Smooth muscle cell (in vitro differentiated cells): Measurements from ENCODE around the gene FOSL2. TPM values are rescaled to one million over a fixed set of nuclear protein-coding genes. Genes with fewer than 3 reads are reported as not detected.

ENCODE experiments used
- DNase-seq: peaks from one replicate; lab custom pipeline; 2025; ENCODE audit not compliant: unreplicated experiment; lab: John Stamatoyannopoulos, UW
- H2AFZ ChIP-seq: fragments of 200-600 bp; sonication (generic); 2 replicates; pipeline ENCODE4 v1.6.0; 2016; ENCODE audit warnings: antibody characterized with exemption, low read depth, mild to moderate bottlenecking
- H3F3A ChIP-seq: fragments of 200-600 bp; sonication (generic); 2 replicates; pipeline ENCODE4 v1.6.0; 2017; ENCODE audit warnings: antibody characterized with exemption, low read depth
- H3K27ac ChIP-seq: fragments of 200-600 bp; sonication (generic); 2 replicates; pipeline ENCODE4 v1.5.1; 2016; ENCODE audit warnings: low read depth, mild to moderate bottlenecking
- H3K27me3 ChIP-seq: fragments of 200-600 bp; sonication (generic); 2 replicates; pipeline ENCODE4 v1.6.1; 2016; ENCODE audit warnings: low read depth, mild to moderate bottlenecking
- H3K36me3 ChIP-seq: fragments of 200-600 bp; sonication (generic); 2 replicates; pipeline ENCODE4 v1.5.1; 2016; ENCODE audit warnings: low read depth
- H3K4me1 ChIP-seq: fragments of 200-600 bp; sonication (generic); 2 replicates; pipeline ENCODE4 v1.5.1; 2016; ENCODE audit warnings: low read depth
- H3K4me2 ChIP-seq: fragments of 200-600 bp; sonication (generic); 2 replicates; pipeline ENCODE4 v1.6.0; 2016; ENCODE audit warnings: mild to moderate bottlenecking
- H3K4me3 ChIP-seq: fragments of 200-600 bp; sonication (generic); 2 replicates; pipeline ENCODE4 v1.5.1; 2016; ENCODE audit warnings: mild to moderate bottlenecking
- H3K79me2 ChIP-seq: fragments of 200-600 bp; sonication (generic); 2 replicates; pipeline ENCODE4 v1.6.0; 2016; ENCODE audit warnings: low read depth, mild to moderate bottlenecking
- H3K9ac ChIP-seq: fragments of 200-600 bp; sonication (generic); 2 replicates; pipeline ENCODE4 v1.6.0; 2016; ENCODE audit warnings: low read depth
- H3K9me3 ChIP-seq: fragments of 200-600 bp; sonication (generic); replicated peaks from 2 replicates; pipeline ENCODE4 v1.5.1; 2016; ENCODE audit warnings: low read depth
- H4K20me1 ChIP-seq: fragments of 200-600 bp; sonication (generic); 2 replicates; pipeline ENCODE4 v1.6.0; 2016; ENCODE audit warnings: low read depth
- CTCF ChIP-seq: fragments of 200-600 bp; sonication (generic); IDR thresholded peaks from 2 replicates; pipeline ENCODE4 v1.5.1; 2017; ENCODE audit warnings: borderline replicate concordance, mild to moderate bottlenecking, antibody characterized with exemption; ENCODE audit not compliant: insufficient read depth, poor library complexity, severe bottlenecking
- WGBS: methylation state at CpG from one replicate; pipeline ENCODE4 v1.1.7; 2016; ENCODE audit warnings: low lambda C conversion rate; 5-methylcytosine and 5-hydroxymethylcytosine counted together
- polyA plus RNA-seq: library from polyadenylated mRNA; unstranded; fragments of >200 nt; fragmentation: Nextera tagmentation; extraction: Ambion mirVana; gene quantifications from 2 replicates; pipeline ENCODE4 v1.2.1, GENCODE V29; 2016
- total RNA-seq: library from RNA; depleted of rRNA; stranded (reverse); fragments of >200 nt; gene quantifications from 2 replicates; pipeline ENCODE4 v1.2.3, GENCODE V29; 2014

FOSL2 gene
- total and polyA plus RNA-seq, 2 experiments from 2014 or later = 70.8 to 106 TPM

GRCh38 chr2:28347596-28347995, 45.1 kb upstream of the FOSL2 start:
- WGBS = 89% methylated on average over 9 of the region's 9 CpGs
- TF ChIP-seq CTCF = no peak

DNA sequence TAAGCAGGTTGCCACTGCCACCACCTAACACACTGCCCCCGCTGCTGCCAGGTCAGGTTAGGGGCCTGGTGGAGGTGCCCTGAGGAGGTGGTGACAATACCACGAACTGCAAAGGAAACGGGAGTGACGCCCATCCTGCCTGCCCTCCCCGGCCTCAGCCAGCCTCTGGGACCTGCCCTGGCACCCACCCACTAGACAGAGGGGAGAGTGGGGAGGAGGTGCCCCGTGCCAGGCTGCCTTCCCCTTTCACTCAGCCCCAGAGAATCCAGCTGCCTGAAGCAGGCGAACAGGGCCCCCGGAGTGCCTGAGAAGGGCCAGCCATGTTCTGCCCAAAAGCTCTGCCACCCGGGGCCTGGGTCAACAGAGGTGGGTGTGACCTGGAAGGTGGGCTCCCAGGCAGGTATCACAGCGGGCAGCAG, 44.5 kb upstream of the FOSL2 start:
- H3K9ac ChIP-seq = no peak overlapping the region
- no peak overlapping the region for H2AFZ ChIP-seq
- H4K20me1 ChIP-seq = no peaks in the 10 kb centered on the region
- peaks cover 11% of the 10 kb centered on the region for H3K4me1 ChIP-seq
- DNase-seq = no peak
- H3K36me3 ChIP-seq = no peaks in the 10 kb centered on the region
- H3K79me2 ChIP-seq = no peaks in the 10 kb centered on the region
- TF ChIP-seq CTCF = no peak
- WGBS = 98% methylated on average over 10 of the region's 10 CpGs
- peaks cover 8% of the 10 kb centered on the region for H3F3A ChIP-seq
- H3K27me3 ChIP-seq = no peaks in the 10 kb centered on the region
- no peak overlapping the region for H3K4me2 ChIP-seq
- H3K9me3 ChIP-seq = no peaks in the 10 kb centered on the region
- H3K27ac ChIP-seq = no peak overlapping the region
- no peak overlapping the region for H3K4me3 ChIP-seq

More at GRCh38 chr2:28347596-28347995, 45.1 kb upstream of the FOSL2 start:
- Histone ChIP-seq H4K20me1 (no peaks in the 10 kb centered on the region), H3K9ac (no peak overlapping the region), H3K4me3 (no peak overlapping the region), H3K27me3 (no peaks in the 10 kb centered on the region), H3K4me1 (peaks cover 15% of the 10 kb centered on the region), H2AFZ (no peak overlapping the region), H3F3A (peaks cover 8% of the 10 kb centered on the region), H3K36me3 (no peaks in the 10 kb centered on the region), H3K27ac (no peak overlapping the region), H3K9me3 (no peaks in the 10 kb centered on the region), H3K79me2 (no peaks in the 10 kb centered on the region), H3K4me2 (no peak overlapping the region)
- no peak for DNase-seq

GRCh38 chr2:28348921-28349320, 43.7 kb upstream of the FOSL2 start:
- H3K4me3 ChIP-seq = no peak overlapping the region
- H3K27ac ChIP-seq = no peak overlapping the region
- TF ChIP-seq CTCF = no peak
- no peak overlapping the region for H2AFZ ChIP-seq
- WGBS = 94% methylated on average over 11 of the region's 11 CpGs
- no peaks in the 10 kb centered on the region for H3K79me2 ChIP-seq
- H3K36me3 ChIP-seq = no peaks in the 10 kb centered on the region
- H4K20me1 ChIP-seq = no peaks in the 10 kb centered on the region
- peaks cover 3% of the 10 kb centered on the region for H3K4me1 ChIP-seq
- no peaks in the 10 kb centered on the region for H3K9me3 ChIP-seq
- no peaks in the 10 kb centered on the region for H3K27me3 ChIP-seq
- H3F3A ChIP-seq = peaks cover under 1% of the 10 kb centered on the region
- H3K9ac ChIP-seq = no peak overlapping the region
- H3K4me2 ChIP-seq = no peak overlapping the region
- no peak for DNase-seq

DNA sequence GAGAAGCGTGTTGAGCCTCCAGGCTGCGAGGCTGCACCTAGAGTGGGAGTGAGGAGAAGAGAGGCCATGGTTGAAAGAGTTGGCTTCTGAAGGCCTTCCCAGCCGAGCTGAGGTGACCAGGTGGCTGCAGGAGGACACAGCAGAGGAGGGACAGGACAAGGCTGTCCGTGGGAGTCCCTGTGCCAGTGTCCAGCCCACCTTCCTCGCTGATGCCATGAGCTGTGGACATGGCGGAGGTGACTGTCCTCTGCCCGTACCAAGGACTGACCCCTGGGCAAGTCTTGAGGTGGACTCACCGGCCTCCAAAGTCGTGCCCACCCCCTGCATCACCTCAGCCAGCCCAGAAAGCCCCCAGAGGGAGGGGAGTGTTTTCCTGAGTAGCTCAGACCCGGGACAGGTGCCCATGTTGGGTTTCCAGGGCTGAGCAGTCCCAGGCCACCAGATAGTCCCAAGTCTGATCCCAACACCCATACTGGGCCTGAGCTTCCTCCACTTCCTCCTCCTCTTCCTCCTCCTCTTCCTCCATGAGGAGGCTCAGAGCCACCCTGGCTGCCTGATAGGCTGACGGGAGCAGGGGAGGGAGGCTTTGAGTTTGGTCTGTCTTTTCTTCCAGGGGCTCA, 43.0 kb upstream of the FOSL2 start:
- Histone ChIP-seq H3F3A (peaks cover 4% of the 10 kb centered on the region), H3K36me3 (no peaks in the 10 kb centered on the region), H3K9me3 (no peaks in the 10 kb centered on the region), H3K9ac (no peak overlapping the region), H3K27ac (no peak overlapping the region), H3K4me3 (no peak overlapping the region), H4K20me1 (no peaks in the 10 kb centered on the region), H3K27me3 (no peaks in the 10 kb centered on the region), H2AFZ (no peak overlapping the region), H3K79me2 (no peaks in the 10 kb centered on the region), H3K4me1 (peaks cover 3% of the 10 kb centered on the region), H3K4me2 (no peak overlapping the region)
- WGBS = 85% methylated on average over 11 of the region's 11 CpGs
- no peak for DNase-seq
- no peak for TF ChIP-seq CTCF
